GM21515 (cell line): Measurements from ENCODE around the gene LRRC27.
"Not testable (repeated sequence)": the region's sequence is repeated elsewhere in the genome, so short reads cannot be mapped to it uniquely, and the experiment has no call there.

Experiments
- ATAC-seq: cut with Tn5 transposase; IDR thresholded peaks from one replicate; pipeline ENCODE4 v1.9.1; 2021; ENCODE audit not compliant: unreplicated experiment

The LRRC27 gene

DNA sequence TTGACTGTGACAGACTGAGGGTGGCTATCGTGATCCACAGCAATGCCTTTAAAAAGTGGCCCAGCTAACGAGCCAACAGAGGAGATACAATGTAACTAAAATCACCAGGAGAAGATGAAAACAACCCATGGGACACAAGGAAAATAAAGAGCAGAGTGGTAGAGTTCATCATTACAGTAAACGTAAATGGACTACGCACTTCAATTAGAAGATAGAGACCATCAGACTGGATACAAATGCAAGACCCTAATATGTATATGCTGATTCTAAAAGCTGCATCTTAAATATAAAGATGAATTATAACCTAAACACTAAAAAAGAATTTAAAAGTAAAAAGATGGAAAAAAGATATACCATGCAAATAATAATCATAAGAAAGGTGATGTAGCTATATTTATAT lies 17.7 kb upstream of the LRRC27 start:
- no peak for ATAC-seq

DNA sequence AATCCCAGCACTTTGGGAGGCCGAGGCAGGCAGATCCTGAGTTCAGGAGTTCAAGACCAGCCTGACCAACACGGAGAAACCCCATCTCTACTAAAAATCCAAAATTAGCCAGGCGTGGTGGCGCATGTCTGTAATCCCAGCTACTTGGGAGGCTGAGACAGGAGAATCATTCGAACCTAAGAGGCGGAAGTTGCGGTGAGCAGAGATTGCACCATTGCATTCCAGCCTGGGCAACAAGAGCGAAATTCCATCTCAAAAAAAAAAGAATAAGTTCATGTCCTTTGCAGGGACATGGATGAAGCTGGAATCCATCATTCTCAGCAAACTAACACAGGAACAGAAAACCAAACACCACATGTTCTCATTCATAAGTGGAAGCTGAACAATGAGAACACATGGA lies 17.1 kb upstream of the LRRC27 start:
- not testable (repeated sequence) for ATAC-seq

DNA sequence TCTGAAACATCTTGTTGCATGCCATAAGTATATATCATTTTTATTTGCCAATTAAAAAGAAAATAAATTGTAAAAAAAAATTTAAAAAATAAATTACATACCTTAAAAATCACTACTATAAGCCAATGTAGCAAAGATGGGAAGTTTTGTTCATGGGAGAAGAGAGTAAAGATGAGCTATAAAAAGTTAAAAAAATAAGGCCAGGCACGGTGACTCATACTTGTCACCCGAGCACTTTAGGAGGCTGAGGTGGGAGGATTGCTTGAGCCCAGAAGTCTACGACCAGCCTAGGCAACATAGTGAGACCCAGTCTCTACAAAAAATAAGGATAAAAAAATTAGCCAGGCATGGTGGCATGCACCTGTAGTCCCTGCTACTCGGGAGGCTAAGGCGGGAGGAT lies 15.9 kb upstream of the LRRC27 start:
- ATAC-seq, result no peak

DNA sequence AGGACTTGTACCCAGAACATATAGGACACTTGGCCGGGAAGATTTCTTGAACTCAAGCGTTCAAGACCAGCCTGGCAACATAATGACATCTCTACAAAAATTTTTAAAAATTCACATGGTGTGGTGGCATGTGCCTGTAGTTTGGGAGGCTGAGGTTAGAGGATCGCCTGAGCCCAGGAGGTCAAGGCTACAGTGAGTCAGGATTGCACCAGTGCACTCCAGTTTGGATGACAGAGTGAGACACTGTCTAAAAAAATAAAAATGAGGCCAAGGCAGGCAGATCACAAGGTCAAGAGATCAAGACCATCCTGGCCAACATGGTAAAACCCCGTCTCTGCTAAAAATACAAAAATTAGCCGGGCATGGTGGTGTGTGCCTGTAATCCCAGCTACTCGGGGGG lies 14.5 kb upstream of the LRRC27 start:
- not testable (repeated sequence) for ATAC-seq

DNA sequence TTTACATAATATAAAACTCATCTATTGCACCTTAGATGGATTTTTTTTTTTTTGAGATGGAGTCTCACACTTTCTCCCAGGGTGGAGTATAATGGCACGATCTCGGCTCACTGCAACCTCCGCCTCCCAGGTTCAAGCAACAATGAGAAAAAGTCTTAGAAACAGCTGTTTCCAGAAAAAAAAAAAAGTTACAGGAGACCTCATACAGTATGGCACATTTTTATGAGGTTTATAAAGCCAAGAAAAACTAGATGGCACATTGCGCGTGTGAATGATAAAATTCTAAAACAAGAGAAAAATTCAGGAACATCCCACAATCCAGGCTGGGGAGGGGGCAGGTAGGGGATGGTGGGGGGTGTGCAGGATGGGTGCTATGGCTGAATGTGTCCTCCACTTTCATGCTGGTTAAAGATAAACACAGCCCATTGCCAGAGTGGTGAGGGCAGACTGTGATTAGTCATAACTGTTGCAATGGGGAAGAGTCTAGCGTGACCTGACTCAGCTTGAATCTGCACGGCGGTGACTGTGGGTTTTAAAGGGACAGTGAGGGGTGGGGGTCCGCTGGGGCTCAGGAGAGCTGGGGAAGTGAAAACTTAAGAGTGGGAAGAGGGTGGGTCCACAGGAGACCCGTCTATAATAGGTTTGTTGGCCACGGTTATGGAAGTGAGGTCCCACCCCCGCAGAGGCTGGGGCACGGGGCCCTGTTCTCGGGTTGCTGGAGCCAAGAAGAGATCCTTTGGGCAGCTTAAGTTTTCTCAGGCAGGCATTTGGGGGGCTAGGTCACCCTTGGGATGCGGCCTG lies 11.9 kb upstream of the LRRC27 start:
- peak; percentile 95 for ATAC-seq

DNA sequence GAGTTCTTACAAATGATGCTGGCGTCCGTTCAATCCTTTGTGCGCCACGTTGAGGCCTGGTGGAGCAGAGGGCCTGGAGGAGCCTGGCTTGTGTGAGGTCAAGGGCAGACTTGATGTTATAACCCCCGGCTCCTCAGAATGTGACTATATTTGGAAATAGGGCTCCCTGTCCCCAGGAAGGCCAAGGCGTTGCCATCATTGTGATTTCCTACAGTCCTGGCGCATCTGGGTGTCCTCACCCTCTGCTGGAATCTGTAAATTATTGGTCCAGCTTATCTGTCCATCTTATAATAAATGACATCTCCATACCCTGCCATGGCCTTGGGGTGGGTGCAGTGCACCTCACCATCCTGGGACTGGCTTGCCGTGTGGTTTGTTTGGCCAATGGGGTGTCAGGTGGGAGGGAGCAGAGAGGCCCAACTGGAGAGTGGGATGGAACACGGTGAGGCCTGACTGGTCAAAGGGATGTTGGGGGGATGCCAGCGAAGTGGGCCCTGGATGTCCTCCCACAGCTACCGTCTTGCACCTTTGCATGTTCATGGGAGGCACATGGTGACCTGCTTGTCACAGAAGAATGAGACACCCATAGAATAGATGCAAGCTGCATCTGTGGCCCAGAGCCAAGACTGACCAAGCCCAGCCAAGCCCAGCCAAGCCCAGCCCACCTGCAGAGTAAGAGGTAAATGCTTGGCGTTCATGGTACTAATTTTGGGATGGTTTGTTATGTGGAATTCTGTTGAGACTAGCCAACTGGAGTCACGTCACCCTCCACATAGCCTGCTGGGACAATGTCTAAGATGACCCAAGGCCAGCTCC lies 11.1 kb upstream of the LRRC27 start:
- ATAC-seq, result no peak

DNA sequence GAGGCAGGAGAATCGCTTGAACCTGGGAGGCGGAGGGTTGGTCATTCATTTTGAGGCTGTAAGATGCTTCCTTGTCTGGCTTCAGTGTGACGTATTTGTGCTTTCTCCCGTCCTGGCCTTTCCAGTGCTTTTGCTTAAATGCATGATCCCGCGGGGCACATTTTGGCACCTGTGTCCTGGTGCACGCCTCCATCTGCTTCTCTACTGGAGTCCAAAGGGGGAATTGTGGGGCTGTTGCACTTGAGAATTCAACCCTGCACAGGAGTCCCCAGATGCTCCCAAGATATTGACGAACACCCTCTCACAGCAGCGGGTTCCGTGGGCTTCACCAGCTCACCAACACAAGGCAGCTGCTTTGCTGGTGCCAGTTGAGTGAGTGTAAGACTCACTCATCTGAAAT lies 10.3 kb upstream of the LRRC27 start:
- no peak for ATAC-seq

DNA sequence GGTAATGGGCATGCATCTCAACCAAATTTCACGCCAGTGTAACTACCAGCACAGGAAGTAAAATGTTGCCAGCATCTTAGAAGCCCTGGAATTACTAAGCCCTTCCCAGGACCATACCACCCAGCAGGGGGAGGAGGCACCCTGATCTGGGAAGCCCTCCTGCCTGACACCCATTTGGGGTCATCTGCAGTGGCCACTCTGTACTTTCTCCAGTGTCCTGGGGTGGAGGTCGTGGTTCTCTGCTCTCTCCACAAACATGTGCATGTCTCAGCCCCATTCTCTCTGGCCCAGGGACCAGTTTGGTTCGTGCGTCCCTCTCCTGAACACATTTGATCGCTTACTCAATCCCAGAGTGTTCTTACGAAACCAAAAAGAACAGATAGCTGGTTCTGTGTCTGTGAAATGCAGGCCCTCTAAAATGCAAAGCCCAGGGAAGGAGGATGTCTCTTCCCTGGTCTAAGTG lies 9.4 kb upstream of the LRRC27 start:
- ATAC-seq, result no peak

DNA sequence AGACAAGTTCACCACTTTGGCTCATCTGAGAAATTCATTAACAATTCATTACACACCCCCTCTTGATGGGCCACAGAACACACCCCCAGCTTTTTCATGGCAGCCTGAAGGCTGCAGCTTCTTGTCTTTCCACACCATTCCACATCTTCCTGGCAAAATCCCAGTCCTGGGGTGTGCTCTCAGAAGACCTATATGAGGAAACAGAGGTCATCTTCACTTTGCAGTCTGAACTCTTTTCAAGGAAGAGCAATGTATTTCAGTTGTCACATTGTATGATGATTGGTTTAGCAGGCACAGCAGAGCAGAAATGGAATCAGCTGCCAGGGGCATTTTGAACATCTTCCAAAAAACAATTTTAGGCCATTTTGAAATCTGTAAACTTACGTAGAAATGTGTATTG lies 7.8 kb upstream of the LRRC27 start:
- no peak for ATAC-seq

DNA sequence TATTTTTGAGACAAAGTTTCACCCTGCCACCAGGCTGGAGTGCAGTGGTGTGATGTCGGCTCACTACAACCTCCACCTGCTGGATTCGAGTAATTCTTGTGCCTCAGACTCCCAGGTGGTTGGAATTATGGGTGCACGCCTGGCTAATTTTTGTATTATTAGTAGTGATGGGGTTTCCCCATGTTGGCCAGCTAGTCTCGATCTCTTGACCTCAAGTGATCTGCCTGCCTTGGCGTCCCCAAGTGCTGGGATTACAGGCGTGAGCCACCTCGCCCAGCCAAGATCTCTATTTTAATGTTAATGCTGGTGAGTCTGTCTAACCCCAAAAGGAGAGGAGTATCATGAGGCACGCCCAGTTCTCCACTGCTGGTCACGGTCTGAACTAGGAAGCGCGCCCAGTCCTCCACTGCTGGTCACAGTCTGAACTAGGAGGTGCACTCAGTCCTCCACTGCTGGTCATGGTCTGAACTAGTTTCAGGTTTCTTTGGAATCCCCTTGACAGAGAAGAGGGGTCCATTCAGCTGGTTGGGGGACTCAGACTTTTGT lies 5.6 kb upstream of the LRRC27 start:
- ATAC-seq, result no peak

DNA sequence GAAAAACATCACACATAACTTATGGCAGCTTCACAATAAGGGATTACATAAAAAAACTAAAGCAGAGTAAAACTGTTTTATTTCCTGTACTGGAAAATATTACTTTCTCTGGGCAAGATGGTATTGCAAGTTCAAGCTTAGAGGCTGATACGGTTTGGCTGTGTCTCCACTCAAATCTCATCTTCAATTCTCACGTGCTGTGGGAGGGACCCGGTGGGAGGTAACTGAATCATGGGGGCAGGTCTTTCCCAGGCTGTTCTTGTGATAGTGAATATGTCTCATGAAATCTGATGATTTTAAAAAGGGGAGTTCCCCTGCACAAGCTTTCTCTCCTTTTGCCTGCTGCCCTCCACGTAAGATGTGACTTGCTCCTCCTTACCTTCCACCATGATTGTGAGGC lies 5.1 kb upstream of the LRRC27 start:
- no peak for ATAC-seq

DNA sequence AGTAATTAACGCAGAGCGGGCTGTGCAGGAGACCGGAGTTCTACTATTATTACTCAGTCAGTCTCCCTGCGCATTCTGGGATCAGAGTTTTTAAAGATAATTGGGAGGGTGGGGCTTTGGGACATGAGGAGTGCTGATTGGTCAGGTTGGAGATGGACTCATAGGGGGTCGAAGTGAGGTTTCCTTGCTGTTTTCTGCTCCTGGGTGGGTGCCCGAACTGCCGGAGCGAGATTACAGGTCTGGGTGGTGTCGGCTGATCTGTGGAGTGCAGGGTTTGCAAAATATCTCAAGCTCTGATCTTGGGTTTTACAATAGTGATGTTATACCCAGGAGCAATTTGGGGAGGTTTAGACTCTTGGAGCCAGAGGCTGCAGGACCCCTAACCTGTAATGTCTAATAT lies 3.9 kb upstream of the LRRC27 start:
- no peak for ATAC-seq

DNA sequence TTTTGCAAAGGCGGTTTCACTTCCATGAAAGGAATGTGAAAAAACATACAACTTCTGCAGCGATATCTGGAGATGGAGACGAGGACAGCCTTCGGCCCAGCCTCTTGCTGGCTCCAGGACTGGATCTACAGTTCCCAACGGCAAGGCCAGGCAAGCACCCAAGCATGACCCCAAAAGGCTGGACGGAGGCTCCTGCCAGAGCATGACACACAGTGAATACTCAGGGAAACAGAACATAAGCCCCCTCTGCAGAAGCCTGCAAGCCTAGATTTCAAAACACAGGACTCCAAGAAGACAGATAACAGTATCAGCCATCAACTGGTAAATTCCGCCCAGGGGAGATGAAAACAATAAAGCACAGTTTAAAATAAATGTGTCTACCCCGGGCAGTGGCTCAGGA lies 3.3 kb upstream of the LRRC27 start:
- ATAC-seq, result no peak

DNA sequence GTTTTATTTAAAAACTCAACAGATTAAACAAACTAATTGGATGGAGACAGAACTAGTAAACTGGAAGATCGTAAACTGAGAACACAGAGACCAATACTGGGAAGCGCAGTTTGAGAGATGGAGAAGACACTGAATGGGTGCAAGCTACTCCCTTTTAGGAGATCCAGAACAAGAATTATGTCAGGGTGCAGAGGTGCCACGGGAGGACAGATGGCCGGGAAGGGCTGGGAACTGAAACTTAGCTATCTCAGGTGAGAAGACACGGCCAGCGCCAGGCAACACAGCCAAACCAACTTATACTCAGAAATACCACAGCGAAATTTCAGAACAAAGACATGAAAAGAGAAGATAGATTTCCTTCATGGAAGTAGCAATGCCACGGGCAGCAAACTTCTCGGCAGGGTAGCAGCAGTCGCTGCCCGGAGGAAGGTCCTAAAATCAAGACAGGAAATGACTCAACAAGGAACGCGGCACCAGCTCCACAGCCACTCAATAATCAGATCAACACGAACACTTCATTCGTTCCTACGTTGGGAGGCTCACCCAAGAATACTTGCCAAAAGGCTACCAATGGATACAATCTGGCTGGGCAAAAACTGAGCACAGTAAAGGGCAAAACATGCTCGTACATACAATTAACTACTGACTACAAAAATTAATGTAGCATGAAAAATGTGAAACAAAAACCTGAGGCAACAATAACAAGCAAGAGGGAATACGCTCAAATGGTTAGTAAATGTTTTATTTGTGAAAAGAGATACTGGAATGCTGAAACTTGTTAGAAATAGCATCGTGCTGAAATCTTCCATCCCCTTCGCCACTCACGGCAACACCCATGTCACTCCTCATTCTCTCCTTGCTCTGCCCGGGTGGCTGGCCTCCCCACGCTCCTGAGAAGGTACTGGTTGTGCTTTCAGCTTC lies 2.2 kb upstream of the LRRC27 start:
- ATAC-seq, result no peak

DNA sequence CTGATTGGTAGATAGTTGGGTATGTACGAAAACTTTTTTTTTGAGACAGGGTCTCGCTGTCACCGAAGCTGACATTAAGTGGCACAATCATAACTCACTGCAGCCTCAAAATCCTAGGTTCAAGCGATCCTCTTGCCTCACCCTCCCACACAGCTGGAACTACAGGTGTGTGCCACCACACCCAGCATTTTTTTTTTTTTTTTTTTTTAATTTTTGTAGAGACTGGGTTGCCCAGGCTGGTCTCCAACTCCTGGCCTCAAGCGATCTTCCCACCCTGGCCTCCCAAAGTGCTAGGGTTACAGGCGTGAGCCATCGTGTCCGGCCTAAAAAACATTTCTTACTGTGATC lies 1.5 kb upstream of the LRRC27 start:
- ATAC-seq, result no peak

DNA sequence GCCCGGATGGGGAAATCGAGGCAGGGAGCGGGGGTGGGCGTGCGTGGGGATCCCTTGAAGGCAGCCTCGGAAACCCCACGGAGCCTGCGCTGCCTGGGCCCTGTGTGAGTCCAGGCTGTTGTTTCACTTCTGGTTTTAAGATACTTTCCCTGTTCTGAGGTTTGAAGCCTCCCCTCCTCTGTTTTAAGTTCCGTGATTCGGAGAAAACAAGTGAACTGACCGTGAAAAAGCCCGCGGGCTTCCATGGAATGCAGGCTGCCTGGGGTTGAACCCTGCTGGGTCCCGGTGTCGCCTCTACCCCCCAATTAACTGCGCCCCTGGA lies 401 bp downstream of the LRRC27 start:
- peak; percentile 57 for ATAC-seq

DNA sequence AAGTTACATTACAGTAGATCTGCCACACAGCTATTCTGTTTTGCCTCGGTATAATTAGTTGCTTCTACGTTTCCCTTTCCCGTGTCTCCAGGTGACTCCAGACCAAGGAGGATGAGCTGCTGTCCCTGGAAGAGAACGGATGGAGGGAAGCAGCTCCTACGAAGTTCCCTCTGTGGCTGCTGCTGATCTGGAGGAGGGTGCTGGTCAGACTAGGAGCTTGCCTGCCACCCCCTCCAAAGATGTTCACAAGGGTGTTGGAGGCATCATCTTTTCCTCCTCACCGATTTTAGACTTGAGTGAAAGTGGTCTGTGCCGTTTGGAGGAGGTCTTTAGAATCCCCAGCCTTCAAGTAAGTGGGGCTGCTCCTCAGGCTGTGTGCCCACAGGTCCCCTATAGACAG lies 1.4 kb downstream of the LRRC27 start:
- ATAC-seq, result no peak

DNA sequence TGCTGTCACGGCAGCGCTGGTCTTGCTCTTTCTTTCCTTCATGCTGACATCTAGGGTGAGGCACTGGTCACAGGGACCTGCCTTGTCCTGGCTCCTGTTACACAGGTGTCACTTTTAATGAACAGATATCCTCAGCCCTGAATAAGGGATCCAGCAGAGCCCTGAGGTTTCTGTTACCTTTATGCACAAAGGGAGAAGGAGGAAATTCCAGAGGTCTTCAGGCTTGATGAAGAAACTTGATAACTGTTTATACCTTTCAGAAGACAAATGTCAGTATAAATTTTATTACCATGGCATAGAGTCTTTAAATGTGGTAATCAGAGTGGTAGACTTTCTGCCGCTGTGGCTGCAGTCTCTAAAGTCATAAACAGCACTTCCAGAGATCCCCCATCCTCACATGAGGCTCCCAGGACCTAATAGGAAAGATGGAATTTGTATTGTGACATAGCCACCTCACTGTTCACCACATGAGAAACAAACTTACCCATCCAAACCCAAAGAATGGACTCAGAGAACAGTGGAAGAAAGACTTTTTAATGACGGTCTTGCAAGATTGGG lies 2.7 kb downstream of the LRRC27 start:
- ATAC-seq, result no peak

DNA sequence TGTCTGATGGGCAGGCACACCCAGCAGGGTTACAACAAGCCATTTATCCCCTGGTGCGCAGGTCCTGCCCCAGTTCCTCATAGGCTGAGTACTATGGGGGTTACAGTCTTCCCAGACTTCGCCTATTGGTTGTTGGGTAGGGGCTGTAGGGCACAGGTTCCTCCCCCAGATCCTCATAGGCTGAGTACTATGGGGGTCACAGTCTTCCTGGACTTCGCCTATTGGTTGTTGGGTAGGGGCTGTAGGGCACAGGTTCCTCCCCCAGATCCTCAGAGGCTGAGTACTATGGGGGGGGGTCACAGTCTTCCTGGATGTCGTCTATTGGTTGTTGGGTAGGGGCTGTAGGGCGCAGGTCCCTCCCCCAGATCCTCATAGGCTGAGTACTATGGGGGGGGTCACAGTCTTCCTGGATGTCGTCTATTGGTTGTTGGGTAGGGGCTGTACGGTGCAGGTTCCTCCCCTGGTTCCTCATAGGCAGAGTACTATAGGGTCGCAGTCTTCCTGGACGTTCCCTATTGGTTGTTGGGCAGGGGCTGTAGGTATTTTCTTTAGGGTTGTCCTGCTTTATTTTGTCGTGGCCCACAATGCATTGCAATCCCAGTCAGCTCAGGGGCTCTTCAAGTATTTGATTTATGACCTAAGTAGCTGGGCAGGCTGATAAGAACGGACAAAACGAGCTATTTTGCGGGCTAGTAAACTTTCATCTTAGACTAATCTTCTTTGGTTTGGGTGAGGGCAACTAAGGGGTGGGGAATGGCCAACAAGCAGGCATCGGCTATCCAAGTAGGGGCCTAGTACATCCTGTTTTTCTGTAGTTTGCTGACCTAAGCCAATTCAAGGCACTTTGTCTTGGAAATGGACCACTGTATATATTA lies 3.4 kb downstream of the LRRC27 start:
- no peak for ATAC-seq
